Bronchial epithelial cell (primary cell): ENCODE results near the gene RBMX. TPM values are rescaled to one million over a fixed set of nuclear protein-coding genes. Genes with fewer than 3 reads are reported as not detected.

Experiments
- DNase-seq: peaks from one replicate; pipeline ENCODE4 v3.0.0-alpha.2; 2010; ENCODE audit warnings: low read depth
- FAIRE-seq: peaks from 2 replicates; lab custom pipeline; 2011; peaks lifted over from hg19 to GRCh38; lab: Jason Lieb, UNC
- H3K27me3 ChIP-seq: 2 replicates; pipeline ENCODE4 v1.5.1; 2011; ENCODE audit warnings: low read length; ENCODE audit not compliant: control insufficient read depth, insufficient read depth
- H3K36me3 ChIP-seq: 2 replicates; pipeline ENCODE4 v1.5.1; 2011; ENCODE audit warnings: low read length; ENCODE audit not compliant: control insufficient read depth, insufficient read depth
- H3K4me3 ChIP-seq: 2 replicates; pipeline ENCODE4 v1.5.1; 2011; ENCODE audit warnings: mild to moderate bottlenecking, low read depth, low read length, control low read depth
- total RNA-seq: library from RNA; depleted of rRNA; stranded (reverse); fragments of >200 nt; gene quantifications from 2 replicates; pipeline ENCODE4 v1.2.1, GENCODE V29; 2014
- TF ChIP-seq, protein P1 (sequence below): IDR thresholded peaks from 2 replicates; pipeline ENCODE4 v1.5.1; 2011; ENCODE audit warnings: mild to moderate bottlenecking, moderate library complexity, low read length, control low read depth, inconsistent platforms; ENCODE audit not compliant: insufficient read depth, severe bottlenecking

RBMX gene
- total RNA-seq, 1 donor from 2014 or later, result 115 TPM

DNA sequence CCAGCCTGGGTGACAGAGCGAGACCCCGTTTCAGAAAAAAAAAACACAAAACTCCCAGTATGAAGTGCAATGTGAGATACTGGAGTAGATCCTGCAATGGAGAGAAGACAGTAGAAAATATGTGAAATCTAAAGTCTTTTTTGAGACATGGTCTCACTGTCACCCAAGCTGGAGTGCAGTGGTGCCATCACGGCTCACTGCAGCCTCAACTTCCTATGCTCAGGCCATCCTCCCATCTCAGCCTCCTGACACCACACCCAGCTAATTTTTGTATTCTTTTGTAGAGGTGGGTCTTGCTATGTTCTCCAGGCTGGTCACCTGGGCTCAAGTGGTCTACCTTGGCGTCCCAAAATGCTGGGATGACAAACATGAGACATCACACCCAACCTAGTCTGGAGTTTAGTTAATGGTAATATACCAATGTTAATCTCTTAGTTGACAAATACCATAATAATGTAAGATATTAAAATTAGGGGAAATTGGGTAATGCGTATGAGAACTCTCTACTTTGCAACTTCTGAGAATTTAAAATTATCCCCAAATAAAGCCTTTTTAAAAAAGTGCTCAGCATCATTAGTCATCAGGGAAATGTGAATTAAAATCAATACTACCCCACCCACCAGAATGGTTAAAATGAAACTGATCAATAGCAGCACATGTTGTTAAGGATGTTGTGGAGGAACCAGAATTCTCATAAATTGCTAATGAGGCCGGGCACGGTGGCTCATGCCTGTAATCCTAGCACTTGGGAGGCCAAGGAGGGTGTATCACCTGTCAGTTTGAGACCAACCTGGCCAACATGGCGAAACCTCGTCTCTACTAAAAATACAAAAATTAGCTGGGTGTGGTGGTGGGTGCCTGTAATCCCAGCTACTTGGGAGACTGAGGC is 15.0 kb downstream of the RBMX start:
- no peak for FAIRE-seq
- H3K36me3 ChIP-seq, result peaks cover 2% of the 10 kb centered on the region

DNA sequence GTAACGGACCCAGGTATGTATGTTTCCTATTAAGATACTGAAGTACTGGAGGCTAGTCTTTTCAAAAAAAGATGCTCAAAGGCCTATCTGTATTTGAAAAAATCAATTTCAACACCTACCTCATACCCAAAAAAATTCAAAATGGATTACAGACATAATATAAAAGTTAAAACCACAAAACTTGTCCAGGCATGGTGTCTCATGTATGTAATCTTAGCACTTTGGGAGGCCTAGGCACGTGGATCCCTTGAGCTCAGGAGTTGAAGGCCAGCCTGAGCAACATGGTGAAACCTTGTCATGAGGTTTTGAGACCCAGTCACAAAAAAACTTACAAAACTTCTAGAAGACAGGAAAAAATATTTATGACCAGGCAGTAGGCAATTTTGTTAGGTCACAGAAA is 16.7 kb downstream of the RBMX start:
- FAIRE-seq, result no peak
- H3K36me3 ChIP-seq, result peaks cover 2% of the 10 kb centered on the region
- no peaks in the 10 kb centered on the region for H3K27me3 ChIP-seq
- peak; percentile 53 for DNase-seq
- H3K4me3 ChIP-seq, result no peak overlapping the region
- TF ChIP-seq, protein P1, sequence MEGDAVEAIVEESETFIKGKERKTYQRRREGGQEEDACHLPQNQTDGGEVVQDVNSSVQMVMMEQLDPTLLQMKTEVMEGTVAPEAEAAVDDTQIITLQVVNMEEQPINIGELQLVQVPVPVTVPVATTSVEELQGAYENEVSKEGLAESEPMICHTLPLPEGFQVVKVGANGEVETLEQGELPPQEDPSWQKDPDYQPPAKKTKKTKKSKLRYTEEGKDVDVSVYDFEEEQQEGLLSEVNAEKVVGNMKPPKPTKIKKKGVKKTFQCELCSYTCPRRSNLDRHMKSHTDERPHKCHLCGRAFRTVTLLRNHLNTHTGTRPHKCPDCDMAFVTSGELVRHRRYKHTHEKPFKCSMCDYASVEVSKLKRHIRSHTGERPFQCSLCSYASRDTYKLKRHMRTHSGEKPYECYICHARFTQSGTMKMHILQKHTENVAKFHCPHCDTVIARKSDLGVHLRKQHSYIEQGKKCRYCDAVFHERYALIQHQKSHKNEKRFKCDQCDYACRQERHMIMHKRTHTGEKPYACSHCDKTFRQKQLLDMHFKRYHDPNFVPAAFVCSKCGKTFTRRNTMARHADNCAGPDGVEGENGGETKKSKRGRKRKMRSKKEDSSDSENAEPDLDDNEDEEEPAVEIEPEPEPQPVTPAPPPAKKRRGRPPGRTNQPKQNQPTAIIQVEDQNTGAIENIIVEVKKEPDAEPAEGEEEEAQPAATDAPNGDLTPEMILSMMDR, result no peak

More for the DNA sequence above, 15.0 kb downstream of the RBMX start:
- Histone ChIP-seq H3K4me3 (no peak overlapping the region), H3K27me3 (no peaks in the 10 kb centered on the region)
- TF ChIP-seq, protein P1, result no peak
- DNase-seq, result no peak

DNA sequence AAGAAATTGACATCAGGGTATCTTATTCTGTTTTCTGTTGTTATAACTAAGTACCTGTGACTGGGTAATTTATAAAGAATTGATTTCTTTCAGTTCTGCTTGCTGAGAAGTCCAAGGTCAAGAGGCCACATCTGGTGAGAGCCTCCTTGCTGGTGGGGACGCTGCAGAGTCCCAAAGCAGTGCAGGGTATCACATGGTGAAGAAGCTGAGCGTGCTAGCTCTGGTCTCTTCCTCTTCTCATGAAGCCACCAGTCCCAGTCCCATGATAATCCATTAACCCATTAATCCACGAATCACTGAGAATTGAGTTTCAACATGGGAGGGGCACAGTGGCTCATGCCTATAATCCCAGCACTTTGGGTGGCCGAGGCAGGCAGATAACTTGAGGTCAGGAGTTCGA is 18.0 kb downstream of the RBMX start:
- no peaks in the 10 kb centered on the region for H3K27me3 ChIP-seq
- no peak overlapping the region for H3K4me3 ChIP-seq
- DNase-seq, result no peak

DNA sequence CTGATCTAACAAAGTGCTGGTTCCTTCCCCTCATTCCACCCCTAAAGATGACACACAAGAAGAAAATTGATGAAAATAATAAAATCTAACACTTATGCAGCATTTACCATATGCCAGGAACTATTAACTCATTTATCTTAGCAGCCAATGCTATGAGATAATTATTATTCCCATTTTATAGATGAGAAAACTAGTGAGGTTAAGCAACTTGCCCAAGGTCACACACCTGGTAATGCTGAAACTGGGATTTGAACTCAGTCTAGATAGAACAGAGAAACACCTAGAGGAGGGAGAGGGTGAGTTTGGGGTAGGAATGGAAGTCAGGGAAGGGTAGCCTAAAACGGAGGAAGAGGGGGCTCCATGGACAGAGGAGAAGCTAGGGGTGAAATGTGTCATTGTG is 18.6 kb downstream of the RBMX start:
- TF ChIP-seq, protein P1, result no peak
- FAIRE-seq, result no peak
- Histone ChIP-seq H3K36me3 (peaks cover 2% of the 10 kb centered on the region), H3K4me3 (no peak overlapping the region), H3K27me3 (no peaks in the 10 kb centered on the region)
- no peak for DNase-seq

More for the DNA sequence above, 18.0 kb downstream of the RBMX start:
- no peak for FAIRE-seq
- TF ChIP-seq, protein P1, result no peak
- H3K36me3 ChIP-seq, result peaks cover 2% of the 10 kb centered on the region

DNA sequence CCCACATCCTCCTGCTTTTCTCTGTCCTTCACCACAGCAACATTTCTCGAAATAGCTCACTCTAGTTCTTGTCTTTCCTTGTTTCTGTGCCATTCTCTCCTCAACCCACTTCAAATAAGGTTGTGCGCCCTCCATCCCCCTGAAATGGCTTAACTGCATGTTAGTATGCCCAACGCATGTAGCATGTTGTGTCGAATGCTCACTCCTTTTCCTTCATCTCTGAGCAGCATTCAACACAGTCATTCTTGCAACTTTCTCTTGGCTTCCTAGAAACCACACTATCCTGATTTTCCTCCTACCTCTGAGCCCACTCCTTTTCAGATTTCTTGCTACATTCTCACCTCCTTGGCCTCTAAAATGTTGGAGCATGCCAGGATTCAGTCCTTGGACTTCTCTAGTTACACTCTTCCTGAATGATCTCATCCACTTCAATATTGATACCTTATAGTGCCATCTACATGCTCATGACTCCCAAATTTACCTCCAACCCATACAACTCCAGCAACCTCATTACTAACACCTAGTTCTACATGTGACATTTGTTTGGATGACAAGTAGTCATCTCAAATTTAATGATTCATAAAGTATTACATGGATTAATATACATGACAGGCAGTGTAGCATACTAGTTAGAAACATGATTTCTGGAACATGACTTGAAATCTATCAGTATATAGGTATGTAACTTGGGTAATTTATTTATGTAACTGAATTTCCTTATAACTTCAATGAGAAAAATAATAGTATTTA is 22.3 kb downstream of the RBMX start:
- Histone ChIP-seq H3K27me3 (no peaks in the 10 kb centered on the region), H3K36me3 (peaks cover 2% of the 10 kb centered on the region), H3K4me3 (no peak overlapping the region)
- no peak for DNase-seq
- no peak for FAIRE-seq
- TF ChIP-seq, protein P1, result no peak
